K562 (cell line): Measurements from ENCODE around the gene PSMG3. TPM values are rescaled to one million over a fixed set of nuclear protein-coding genes. Genes with fewer than 3 reads are reported as not detected.

ENCODE experiments used
- ATAC-seq: fragments of 200-7000 bp; cut with Tn5 transposase; 3 replicates; pipeline ENCODE4 v1.9.1; 2020; ENCODE audit warnings: moderate library complexity
- BruUV-seq: library from RNA; stranded (reverse); fragments of 400-500 nt; replicated peaks from 2 replicates; lab custom pipeline; 2021; lab: Mats Ljungman, UMichigan
- CTCF ChIA-PET: fragments of 300-600 bp; formaldehyde crosslinking; extraction: SDS; loops from one replicate; lab custom pipeline; 2021; ENCODE audit warnings: low intra/inter-chr PET ratio; lab: Yijun Ruan, JAX
- POLR2A ChIA-PET: fragments of 300-600, 350-650 bp; sonication (Branson Sonifier 250); formaldehyde crosslinking; extraction: SDS; loops from one replicate; lab custom pipeline; 2021; ENCODE audit warnings: antibody characterized with exemption, inconsistent platforms; lab: Yijun Ruan, JAX
- DNase-seq, 4 experiments: peaks; one replicate each; pipeline versions ENCODE4 v3.0.0 to v3.0.0-alpha.2; 2011 to 2018; ENCODE audit warnings: low spot score in 3 of 4, mixed read lengths in 3 of 4; ENCODE audit errors: extremely low read depth in 1 of 4
- FAIRE-seq: peaks from 2 replicates; lab custom pipeline; 2011; peaks lifted over from hg19 to GRCh38; lab: Jason Lieb, UNC
- H2AFZ ChIP-seq: 2 replicates; pipeline ENCODE4 v1.6.0; 2011; ENCODE audit warnings: low read depth, low read length, control low read depth, inconsistent platforms
- H3K27ac ChIP-seq: fragments of 200-600 bp; 3 replicates; pipeline ENCODE4 v1.8.0; 2011; ENCODE audit warnings: low read depth, mild to moderate bottlenecking, control low read depth, inconsistent platforms, low read length, moderate library complexity, mixed read lengths; ENCODE audit errors: extremely low read depth
- H3K27me3 ChIP-seq, 2 experiments: fragments of 300-600 bp in 1 of 2; 2 replicates in 1 of 2; 3 replicates in 1 of 2; pipeline versions ENCODE4 v1.6.0 to v1.8.0; 2011; ENCODE audit warnings: inconsistent platforms in 2 of 2, low read length in 2 of 2, mild to moderate bottlenecking in 1 of 2, mixed read lengths in 1 of 2, moderate library complexity in 1 of 2; ENCODE audit not compliant: control insufficient read depth in 2 of 2, insufficient read depth in 2 of 2
- H3K36me3 ChIP-seq: fragments of 300-600 bp; 3 replicates; pipeline ENCODE4 v1.8.0; 2011; ENCODE audit warnings: mild to moderate bottlenecking, low read length, inconsistent platforms; ENCODE audit not compliant: control insufficient read depth, insufficient read depth
- H3K4me1 ChIP-seq, 2 experiments: fragments of 200-600 bp in 1 of 2; replicated peaks in 1 of 2; 2 replicates in 1 of 2; 3 replicates in 1 of 2; pipeline versions ENCODE4 v1.5.1 to v1.8.0; 2011; ENCODE audit warnings: inconsistent platforms in 2 of 2, low read length in 2 of 2, mild to moderate bottlenecking in 1 of 2, mixed read lengths in 1 of 2, moderate library complexity in 1 of 2; ENCODE audit not compliant: control insufficient read depth in 2 of 2, insufficient read depth in 2 of 2
- H3K4me2 ChIP-seq: 2 replicates; pipeline ENCODE4 v1.6.1; 2011; ENCODE audit warnings: low read length, control low read depth, inconsistent platforms, mixed read lengths; ENCODE audit not compliant: insufficient read depth
- H3K4me3 ChIP-seq: fragments of 200-600 bp; sonication (generic), shearing (Covaris generic); 2 replicates; pipeline ENCODE4 v1.5.1; 2016; ENCODE audit warnings: control low read depth, inconsistent platforms
- H3K79me2 ChIP-seq: fragments of 200-600 bp; 3 replicates; pipeline ENCODE4 v1.8.0; 2011; ENCODE audit warnings: low read length, inconsistent platforms; ENCODE audit not compliant: control insufficient read depth, insufficient read depth
- H3K9ac ChIP-seq, 2 experiments: 2 replicates each; pipeline versions ENCODE4 v1.6.0 to v1.6.1; 2011; ENCODE audit warnings: low read depth in 2 of 2, low read length in 2 of 2, control low read depth in 1 of 2, inconsistent platforms in 1 of 2, mild to moderate bottlenecking in 1 of 2, mixed read lengths in 1 of 2; ENCODE audit not compliant: insufficient read depth in 1 of 2
- H3K9me1 ChIP-seq: one replicate; pipeline ENCODE4 v1.6.0; 2011; ENCODE audit warnings: inconsistent platforms, mild to moderate bottlenecking, low read length, moderate library complexity; ENCODE audit not compliant: control insufficient read depth, insufficient read depth
- H3K9me3 ChIP-seq: replicated peaks from 2 replicates; pipeline ENCODE4 v1.5.1; 2011; ENCODE audit warnings: low read depth, low read length, inconsistent platforms; ENCODE audit not compliant: control insufficient read depth, insufficient read depth
- H4K20me1 ChIP-seq: replicated peaks from 2 replicates; pipeline ENCODE4 v1.6.1; 2011; ENCODE audit warnings: low read length, inconsistent platforms, mixed read lengths; ENCODE audit not compliant: control insufficient read depth, insufficient read depth
- ADNP ChIP-seq: fragments of 200-800 bp; sonication (Bioruptor generic); IDR thresholded peaks from 2 replicates; pipeline ENCODE4 v1.6.1; 2016; ENCODE audit warnings: missing genetic modification characterization, missing compliant biosample characterization
- ERF ChIP-seq: fragments of 450-650 bp; formaldehyde crosslinking; IDR thresholded peaks from 2 replicates; pipeline ENCODE4 v1.4.0; 2020; ENCODE audit warnings: mild to moderate bottlenecking, mixed read lengths
- KDM1A ChIP-seq, 2 experiments: fragments of 450-650 bp; IDR thresholded peaks; 2 replicates each; pipeline ENCODE4 v1.6.1; 2016; ENCODE audit warnings: mild to moderate bottlenecking in 2 of 2
- PHB2 ChIP-seq: fragments of 450-650 bp; IDR thresholded peaks from 2 replicates; pipeline ENCODE4 v1.6.1; 2017; ENCODE audit warnings: low read depth
- POLR2H ChIP-seq: IDR thresholded peaks from 2 replicates; pipeline ENCODE4 v1.6.1; 2016; ENCODE audit warnings: missing genetic modification characterization, low read depth, mild to moderate bottlenecking, control low read depth, missing compliant biosample characterization, moderate library complexity
- SP1 ChIP-seq: sonication (generic); formaldehyde crosslinking; IDR thresholded peaks from 2 replicates; pipeline ENCODE4 v1.8.1; 2022; ENCODE audit warnings: mild to moderate bottlenecking, missing genetic modification reagents
- TEAD1 ChIP-seq, 2 experiments: fragments of 450-650 bp in 1 of 2; sonication (generic) in 1 of 2; formaldehyde crosslinking; IDR thresholded peaks; 2 replicates each; pipeline versions ENCODE4 v1.4.0 to v1.8.0; 2020 to 2022; ENCODE audit warnings: mild to moderate bottlenecking in 2 of 2, missing genetic modification reagents in 1 of 2
- ZC3H8 ChIP-seq: fragments of 450-650 bp; IDR thresholded peaks from 2 replicates; pipeline ENCODE4 v1.6.1; 2017
- ZNF146 ChIP-seq: IDR thresholded peaks from one replicate; pipeline ENCODE4 v1.6.1; 2018; ENCODE audit warnings: missing compliant biosample characterization; ENCODE audit not compliant: unreplicated experiment
- ZNF165 ChIP-seq: fragments of 250-450 bp; sonication (Bioruptor Pico); IDR thresholded peaks from 2 replicates; pipeline ENCODE4 v1.4.0; 2020; ENCODE audit warnings: borderline replicate concordance
- ZNF324 ChIP-seq: fragments of 250-450 bp; sonication (Bioruptor Pico); IDR thresholded peaks from 2 replicates; pipeline ENCODE4 v1.4.0; 2020; ENCODE audit warnings: mild to moderate bottlenecking
- ZNF589 ChIP-seq: fragments of 200-800 bp; sonication (Bioruptor generic); IDR thresholded peaks from 2 replicates; pipeline ENCODE4 v1.6.1; 2016; ENCODE audit warnings: low read depth, missing genetic modification characterization, missing compliant biosample characterization
- ZSCAN29 ChIP-seq: fragments of 450-650 bp; IDR thresholded peaks from 2 replicates; pipeline ENCODE4 v1.6.1; 2017
- WGBS: fragments of 100-300 bp; shearing (Covaris generic); methylation state at CpG from one replicate; pipeline ENCODE4 v1.1.6; 2016; ENCODE audit warnings: low coverage, mixed read lengths; ENCODE audit not compliant: insufficient coverage; ENCODE audit errors: missing lambda C conversion rate; 5-methylcytosine and 5-hydroxymethylcytosine counted together
- in situ Hi-C: fragments of 300-500 bp; cut with MboI; formaldehyde crosslinking; loops from 4 replicates; pipeline ENCODE4 v1.15.0; 2018; ENCODE audit warnings: inconsistent platforms, mixed read lengths
- intact Hi-C: fragments of 100-400 bp; cut with micrococcal nuclease; formaldehyde crosslinking; loops from 2 replicates; pipeline ENCODE4 v1.14.2; 2022
- polyA plus RNA-seq, 8 experiments: library from polyadenylated mRNA; depleted of rRNA in 4 of 8; stranded (reverse) in 5 of 8; unstranded in 3 of 8; fragments of >200 nt; fragmentation: Nextera tagmentation in 2 of 8; fragmentation: Illumina TruSeq in 1 of 8; extraction: Ambion mirVana in 2 of 8; extraction: Trizol in 1 of 8; gene quantifications; 2 replicates each; pipeline versions ENCODE4 v1.2.1 to v1.2.3, GENCODE V29; 2011 to 2014; ENCODE audit warnings: inconsistent platforms in 1 of 8, missing spikeins in 1 of 8
- total RNA-seq, 7 experiments: library from RNA; depleted of rRNA in 6 of 7; stranded (reverse); fragments of >200 nt in 6 of 7; fragmentation: Illumina TruSeq in 2 of 7; extraction: Trizol in 2 of 7; gene quantifications; 2 replicates each; pipeline versions ENCODE4 v1.2.1 to v1.2.3, GENCODE V29; 2011 to 2021; ENCODE audit warnings: low replicate concordance in 1 of 7
- TF ChIP-seq, protein P1 (sequence below): fragments of 250-450 bp; sonication (Bioruptor Pico); IDR thresholded peaks from 2 replicates; pipeline ENCODE4 v1.8.0; 2022; ENCODE audit warnings: moderate library complexity, mild to moderate bottlenecking, inconsistent platforms

PSMG3 gene
- total and polyA plus RNA-seq, 9 of the 15 experiments (the other 6 are each of a cell fraction or from before 2014, with no cell fraction given): 34.8 to 122 (median 80.1) TPM

DNA sequence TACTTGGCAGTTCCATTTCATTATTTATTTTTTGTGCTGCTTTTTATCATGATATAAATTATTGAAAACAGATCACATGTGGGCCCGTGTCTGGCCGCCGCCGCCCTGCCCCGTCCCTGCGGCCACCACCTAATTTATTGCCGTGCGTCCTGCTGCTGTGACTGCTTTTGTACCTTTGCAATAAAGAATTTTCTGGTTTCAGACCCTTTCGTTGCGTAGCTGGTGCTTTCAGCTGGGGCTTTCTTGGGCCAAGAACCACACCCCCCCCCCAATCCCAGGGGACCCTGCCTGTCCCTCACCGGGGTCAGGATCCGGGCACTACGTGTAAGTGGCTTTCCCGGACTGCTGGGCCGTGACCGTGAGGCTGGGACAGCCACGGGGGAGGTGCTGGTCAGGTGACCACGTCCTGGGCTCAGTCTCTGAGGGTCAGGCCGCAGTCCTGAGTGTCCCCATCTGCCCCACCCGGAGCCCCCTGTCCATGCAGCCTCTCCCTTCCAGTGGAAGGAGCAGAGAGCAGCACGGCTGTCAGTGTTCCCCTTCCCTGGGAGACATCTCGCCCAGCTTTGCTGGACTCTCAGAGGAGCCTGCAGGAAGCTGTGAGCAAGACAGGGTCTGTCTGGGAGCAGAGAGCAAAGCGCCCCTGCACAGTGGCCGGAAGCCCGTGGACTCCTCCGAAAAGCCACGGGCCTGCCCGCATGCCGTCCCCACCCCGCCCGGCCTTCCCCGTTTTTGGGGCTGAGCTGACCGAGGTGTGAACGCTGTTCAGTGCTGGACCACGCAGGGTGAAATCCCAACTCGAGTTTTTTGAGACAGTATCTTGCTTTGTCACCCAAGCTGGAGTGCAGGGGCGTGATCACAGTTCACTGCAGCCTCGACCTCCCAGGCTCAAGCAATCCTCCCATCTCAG lies 26.7 kb downstream of the PSMG3 start:
- DNase-seq (no peak), FAIRE-seq (no peak), ATAC-seq (no peak; the same call in 2 of the 3 replicates)
- peaks cover 0 to 83% of the 10 kb centered on the region in 2 experiments; a peak in 4 of 5 replicates for H3K4me1 ChIP-seq
- TF ChIP-seq ZC3H8 (no peak), TEAD1 (CRISPR knock-in tag; IDR thresholded peaks at IDR 0.05) (no peak), ZNF324 (CRISPR knock-in tag) (no peak), ZNF146 (no peak), ZNF589 (CRISPR knock-in tag) (no peak), KDM1A (IDR thresholded peaks at IDR 0.05) (no peak), POLR2H (tag) (no peak), ZSCAN29 (no peak), SP1 (no peak), PHB2 (no peak), ADNP (tag) (no peak), ZNF165 (CRISPR knock-in tag) (no peak), ERF (CRISPR knock-in tag) (no peak)
- TF ChIP-seq, protein P1, sequence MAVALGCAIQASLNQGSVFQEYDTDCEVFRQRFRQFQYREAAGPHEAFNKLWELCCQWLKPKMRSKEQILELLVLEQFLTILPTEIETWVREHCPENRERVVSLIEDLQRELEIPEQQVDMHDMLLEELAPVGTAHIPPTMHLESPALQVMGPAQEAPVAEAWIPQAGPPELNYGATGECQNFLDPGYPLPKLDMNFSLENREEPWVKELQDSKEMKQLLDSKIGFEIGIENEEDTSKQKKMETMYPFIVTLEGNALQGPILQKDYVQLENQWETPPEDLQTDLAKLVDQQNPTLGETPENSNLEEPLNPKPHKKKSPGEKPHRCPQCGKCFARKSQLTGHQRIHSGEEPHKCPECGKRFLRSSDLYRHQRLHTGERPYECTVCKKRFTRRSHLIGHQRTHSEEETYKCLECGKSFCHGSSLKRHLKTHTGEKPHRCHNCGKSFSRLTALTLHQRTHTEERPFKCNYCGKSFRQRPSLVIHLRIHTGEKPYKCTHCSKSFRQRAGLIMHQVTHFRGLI: no peak
- peaks cover 37% of the 10 kb centered on the region; the same call in 2 of the 3 replicates for H3K36me3 ChIP-seq
- BruUV-seq: no TSS peak
- intact Hi-C loops (no loop called here), in situ Hi-C loops (no loop called here)
- no peak overlapping the region for H2AFZ ChIP-seq
- peaks cover 7% of the 10 kb centered on the region; the same call in 1 of the 3 replicates for H3K79me2 ChIP-seq
- CTCF ChIA-PET: no interaction called here
- H3K4me2 ChIP-seq: no peak overlapping the region
- H3K9me3 ChIP-seq: no peaks in the 10 kb centered on the region
- POLR2A ChIA-PET: interaction anchor here (0.5 to 1.3 kb wide), 6 partner anchors 8 to 50 kb away, joined by 3 to 5 read pairs (median 3); partner anchors contain the start of gene TMEM184A
- no peak overlapping the region for H3K27ac ChIP-seq
- peaks cover 5% of the 10 kb centered on the region for H3K9me1 ChIP-seq
- 87% methylated on average over 30 of the region's 38 CpGs for WGBS
- H3K9ac ChIP-seq: peak overlapping the region in 1 of 2 experiments; percentile 2; a peak in 1 of 4 replicates
- no peaks in the 10 kb centered on the region; a peak in 1 of 5 replicates for H3K27me3 ChIP-seq
- peaks cover 1% of the 10 kb centered on the region; the same call in 1 of the 2 replicates for H4K20me1 ChIP-seq
- no peak overlapping the region for H3K4me3 ChIP-seq
